MM.1S (cell line): Measurements from ENCODE around the gene CYP19A1.

ENCODE experiments used
- DNase-seq: peaks from one replicate; pipeline ENCODE4 v3.0.0-alpha.2; 2015
- H2AFZ ChIP-seq: fragments of 300-600 bp; sonication (generic); 2 replicates; pipeline ENCODE4 v1.6.0; 2016; ENCODE audit warnings: antibody characterized with exemption, low read length
- H3F3A ChIP-seq: fragments of 300-600 bp; sonication (generic); 2 replicates; pipeline ENCODE4 v1.6.1; 2016; ENCODE audit warnings: mild to moderate bottlenecking, antibody characterized with exemption, low read length, moderate library complexity, mixed read lengths; ENCODE audit not compliant: insufficient read depth
- H3K27ac ChIP-seq: fragments of 300-600 bp; sonication (generic); 2 replicates; pipeline ENCODE4 v1.5.1; 2016; ENCODE audit warnings: mild to moderate bottlenecking, low read length
- H3K27me3 ChIP-seq: fragments of 300-600 bp; sonication (generic); replicated peaks from 2 replicates; pipeline ENCODE4 v1.6.0; 2016; ENCODE audit warnings: low read length; ENCODE audit not compliant: insufficient read depth
- H3K36me3 ChIP-seq: fragments of 300-600 bp; sonication (generic); replicated peaks from 2 replicates; pipeline ENCODE4 v1.6.1; 2016; ENCODE audit warnings: mild to moderate bottlenecking, low read length, mixed read lengths; ENCODE audit not compliant: insufficient read depth
- H3K4me1 ChIP-seq: fragments of 300-600 bp; sonication (generic); 2 replicates; pipeline ENCODE4 v1.6.1; 2016; ENCODE audit warnings: low read length, mixed read lengths
- H3K4me2 ChIP-seq: fragments of 300-600 bp; sonication (generic); 2 replicates; pipeline ENCODE4 v1.6.0; 2016; ENCODE audit warnings: low read depth, low read length
- H3K4me3 ChIP-seq: fragments of 300-600 bp; sonication (generic); 2 replicates; pipeline ENCODE4 v1.5.1; 2016; ENCODE audit warnings: low read length, mixed read lengths
- H3K79me2 ChIP-seq: fragments of 300-600 bp; sonication (generic); 2 replicates; pipeline ENCODE4 v1.6.1; 2016; ENCODE audit warnings: mixed run types, low read length, mixed read lengths
- H3K9ac ChIP-seq: fragments of 300-600 bp; sonication (generic); 2 replicates; pipeline ENCODE4 v1.6.1; 2016; ENCODE audit warnings: low read length, mixed read lengths
- H3K9me2 ChIP-seq: fragments of 300-600 bp; sonication (generic); replicated peaks from 2 replicates; pipeline ENCODE4 v1.6.1; 2016; ENCODE audit warnings: mild to moderate bottlenecking, low read length, mixed read lengths; ENCODE audit not compliant: insufficient read depth
- H3K9me3 ChIP-seq: fragments of 300-600 bp; sonication (generic); replicated peaks from 2 replicates; pipeline ENCODE4 v1.6.1; 2016; ENCODE audit warnings: mild to moderate bottlenecking, low read length, mixed read lengths; ENCODE audit not compliant: insufficient read depth
- H4K20me1 ChIP-seq: fragments of 300-600 bp; sonication (generic); 2 replicates; pipeline ENCODE4 v1.6.1; 2016; ENCODE audit warnings: mild to moderate bottlenecking, low read length, moderate library complexity, mixed read lengths; ENCODE audit not compliant: insufficient read depth
- EZH2 ChIP-seq: fragments of 300-600 bp; sonication (generic); optimal IDR thresholded peaks from 2 replicates; pipeline ENCODE3; 2017; ENCODE audit warnings: low read depth, mild to moderate bottlenecking, antibody characterized with exemption, low read length, mixed read lengths
- EZH2phosphoT487 ChIP-seq: fragments of 300-600 bp; sonication (generic); IDR thresholded peaks from 2 replicates; pipeline ENCODE4 v1.6.1; 2018; ENCODE audit warnings: antibody characterized with exemption, low read length
- TF ChIP-seq, protein P1 (sequence below): fragments of 300-600 bp; sonication (generic); IDR thresholded peaks from 2 replicates; pipeline ENCODE4 v1.5.1; 2016; ENCODE audit warnings: antibody characterized with exemption, low read length, mixed read lengths

CYP19A1 gene

DNA sequence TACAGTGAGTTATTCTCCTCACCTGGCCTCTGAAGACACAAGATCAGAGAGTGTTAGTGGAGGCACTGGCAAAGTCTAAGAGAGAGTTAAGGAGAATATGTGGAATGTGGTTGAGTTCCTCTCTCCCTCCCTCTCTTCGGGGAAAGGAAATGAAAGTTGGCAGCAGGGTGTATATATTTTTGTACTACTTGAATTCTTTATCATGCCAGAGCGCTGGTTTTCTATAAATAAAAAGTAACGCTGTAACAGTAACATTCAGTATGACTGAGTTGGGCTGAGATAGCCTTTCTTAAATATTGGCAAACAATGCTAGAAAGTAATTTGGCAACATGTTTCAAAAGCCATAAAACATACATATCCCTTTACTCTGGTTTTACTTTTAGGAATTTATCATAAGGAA is 166.2 kb downstream of the CYP19A1 start:
- H3K27ac ChIP-seq, result no peak overlapping the region
- H3K79me2 ChIP-seq, result no peaks in the 10 kb centered on the region
- H3K4me2 ChIP-seq, result no peak overlapping the region
- no peaks in the 10 kb centered on the region for H3K9me2 ChIP-seq
- no peaks in the 10 kb centered on the region for H3F3A ChIP-seq
- no peaks in the 10 kb centered on the region for H3K9me3 ChIP-seq
- no peak overlapping the region for H3K4me3 ChIP-seq
- H3K36me3 ChIP-seq, result no peaks in the 10 kb centered on the region
- H3K9ac ChIP-seq, result no peak overlapping the region
- H2AFZ ChIP-seq, result no peak overlapping the region
- no peaks in the 10 kb centered on the region for H3K27me3 ChIP-seq
- H4K20me1 ChIP-seq, result no peaks in the 10 kb centered on the region
- H3K4me1 ChIP-seq, result no peaks in the 10 kb centered on the region
- no peak for DNase-seq
- no peak for TF ChIP-seq EZH2
- TF ChIP-seq EZH2phosphoT487, result no peak
- TF ChIP-seq, protein P1, sequence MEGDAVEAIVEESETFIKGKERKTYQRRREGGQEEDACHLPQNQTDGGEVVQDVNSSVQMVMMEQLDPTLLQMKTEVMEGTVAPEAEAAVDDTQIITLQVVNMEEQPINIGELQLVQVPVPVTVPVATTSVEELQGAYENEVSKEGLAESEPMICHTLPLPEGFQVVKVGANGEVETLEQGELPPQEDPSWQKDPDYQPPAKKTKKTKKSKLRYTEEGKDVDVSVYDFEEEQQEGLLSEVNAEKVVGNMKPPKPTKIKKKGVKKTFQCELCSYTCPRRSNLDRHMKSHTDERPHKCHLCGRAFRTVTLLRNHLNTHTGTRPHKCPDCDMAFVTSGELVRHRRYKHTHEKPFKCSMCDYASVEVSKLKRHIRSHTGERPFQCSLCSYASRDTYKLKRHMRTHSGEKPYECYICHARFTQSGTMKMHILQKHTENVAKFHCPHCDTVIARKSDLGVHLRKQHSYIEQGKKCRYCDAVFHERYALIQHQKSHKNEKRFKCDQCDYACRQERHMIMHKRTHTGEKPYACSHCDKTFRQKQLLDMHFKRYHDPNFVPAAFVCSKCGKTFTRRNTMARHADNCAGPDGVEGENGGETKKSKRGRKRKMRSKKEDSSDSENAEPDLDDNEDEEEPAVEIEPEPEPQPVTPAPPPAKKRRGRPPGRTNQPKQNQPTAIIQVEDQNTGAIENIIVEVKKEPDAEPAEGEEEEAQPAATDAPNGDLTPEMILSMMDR, result no peak

DNA sequence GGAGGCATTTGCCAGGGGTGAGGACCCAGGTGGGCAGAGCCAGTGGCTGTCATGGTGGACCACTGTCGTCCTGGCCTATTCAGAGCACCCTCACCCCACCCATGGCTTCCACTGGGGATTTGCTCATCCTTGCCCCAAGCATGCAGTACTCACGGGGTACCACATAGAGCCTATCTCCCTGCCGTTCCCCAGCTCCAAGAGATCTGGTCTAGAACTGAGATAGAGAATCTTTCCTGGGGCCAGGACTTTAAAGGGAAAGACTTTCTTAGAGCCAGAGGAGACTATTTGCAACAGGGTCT is 166.8 kb downstream of the CYP19A1 start:
- no peak overlapping the region for H3K4me3 ChIP-seq
- no peak overlapping the region for H3K4me2 ChIP-seq
- no peaks in the 10 kb centered on the region for H3K27me3 ChIP-seq
- H3K9me3 ChIP-seq, result no peaks in the 10 kb centered on the region
- no peak overlapping the region for H3K9ac ChIP-seq
- H3K36me3 ChIP-seq, result no peaks in the 10 kb centered on the region
- no peaks in the 10 kb centered on the region for H3K9me2 ChIP-seq
- no peak for DNase-seq
- H3F3A ChIP-seq, result no peaks in the 10 kb centered on the region
- no peak for TF ChIP-seq EZH2
- no peak for TF ChIP-seq EZH2phosphoT487
- TF ChIP-seq, protein P1, result no peak
- no peaks in the 10 kb centered on the region for H3K79me2 ChIP-seq
- H2AFZ ChIP-seq, result no peak overlapping the region
- H4K20me1 ChIP-seq, result no peaks in the 10 kb centered on the region
- H3K27ac ChIP-seq, result no peak overlapping the region
- H3K4me1 ChIP-seq, result no peaks in the 10 kb centered on the region

DNA sequence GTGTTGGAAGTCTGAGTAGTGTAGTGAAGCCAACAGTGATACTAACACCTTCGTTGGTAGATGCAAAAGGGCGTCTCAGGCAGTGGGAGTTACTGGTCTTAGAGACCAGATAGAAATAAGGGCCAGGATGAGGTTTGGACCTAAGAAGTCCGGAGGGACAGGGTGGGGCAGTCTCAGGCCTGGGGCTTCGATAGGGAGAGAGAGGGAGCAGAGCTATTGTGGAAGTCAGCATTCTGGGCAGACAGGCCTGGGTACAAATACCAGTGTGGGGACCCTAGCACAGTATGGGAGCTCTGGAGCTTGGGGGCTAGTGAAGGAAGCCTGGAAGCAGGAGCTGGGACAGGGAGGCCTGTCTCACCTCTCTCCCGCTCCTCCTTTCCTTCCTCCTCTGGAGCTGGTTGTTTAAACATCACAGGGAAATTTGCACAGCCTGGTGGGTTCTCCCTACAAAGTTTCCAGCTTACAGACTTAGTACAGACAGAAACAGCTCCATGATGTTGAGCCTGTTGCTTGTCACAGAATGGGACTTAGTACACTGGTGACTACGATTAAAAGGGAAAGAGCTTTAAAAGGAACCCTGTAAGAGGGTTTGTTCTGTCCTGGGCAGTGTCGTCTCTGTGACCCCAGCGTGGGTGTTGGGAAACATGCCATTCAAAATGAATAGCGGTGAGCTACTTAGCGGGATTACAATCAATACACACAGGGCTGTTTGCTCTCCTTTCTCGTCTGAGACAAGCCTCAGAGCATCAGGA is 167.3 kb downstream of the CYP19A1 start:
- Histone ChIP-seq H3K4me3 (no peak overlapping the region), H3K9ac (no peak overlapping the region), H3K4me1 (no peaks in the 10 kb centered on the region), H3K9me3 (no peaks in the 10 kb centered on the region), H2AFZ (no peak overlapping the region), H3K27ac (no peak overlapping the region), H3F3A (no peaks in the 10 kb centered on the region), H3K4me2 (no peak overlapping the region), H3K79me2 (no peaks in the 10 kb centered on the region), H3K9me2 (no peaks in the 10 kb centered on the region), H3K27me3 (no peaks in the 10 kb centered on the region), H4K20me1 (no peaks in the 10 kb centered on the region), H3K36me3 (no peaks in the 10 kb centered on the region)
- DNase-seq, result no peak
- TF ChIP-seq EZH2 (no peak), EZH2phosphoT487 (no peak)
- TF ChIP-seq, protein P1, result no peak
